Chondrocyte (in vitro differentiated cells): ENCODE results near the gene CELSR3. TPM values are rescaled to one million over a fixed set of nuclear protein-coding genes. Genes with fewer than 3 reads are reported as not detected.

Source experiments
- DNase-seq: peaks from one replicate; pipeline ENCODE4 v3.0.0; 2021; ENCODE audit warnings: mixed read lengths, low spot score
- H3K27ac Mint-ChIP-seq: one replicate; pipeline ENCODE4 v1.8.0; 2021; ENCODE audit warnings: mild to moderate bottlenecking, moderate library complexity, mixed read lengths; ENCODE audit not compliant: unreplicated experiment
- H3K27me3 Mint-ChIP-seq: 2 replicates; pipeline ENCODE4 v1.8.0; 2021; ENCODE audit warnings: low read depth, mixed read lengths
- H3K36me3 Mint-ChIP-seq: 2 replicates; pipeline ENCODE4 v1.8.0; 2021; ENCODE audit warnings: low read depth, mixed read lengths
- H3K4me1 Mint-ChIP-seq: 2 replicates; pipeline ENCODE4 v1.8.0; 2021; ENCODE audit warnings: low read depth, mild to moderate bottlenecking, mixed read lengths
- H3K4me3 Mint-ChIP-seq: one replicate; pipeline ENCODE4 v1.8.0; 2021; ENCODE audit warnings: mild to moderate bottlenecking, moderate library complexity, mixed read lengths; ENCODE audit not compliant: unreplicated experiment
- H3K9me3 Mint-ChIP-seq: 2 replicates; pipeline ENCODE4 v1.8.0; 2021; ENCODE audit warnings: low read depth, mixed read lengths
- CTCF ChIP-seq: fragments of 200-600 bp; sonication (generic); IDR thresholded peaks from 2 replicates; pipeline ENCODE4 v1.5.0; 2021; ENCODE audit warnings: antibody characterized with exemption, mild to moderate bottlenecking, moderate library complexity
- total RNA-seq: library from RNA; stranded (reverse); gene quantifications from 3 replicates; pipeline ENCODE4 v1.2.1, GENCODE V29; 2021

CELSR3 gene
- total RNA-seq, 1 donor from 2014 or later = 11.4 TPM

GRCh38 chr3:48635222-48636021 lies 27.3 kb downstream of the CELSR3 start, which contains the start of gene SLC26A6:
TSS of gene SLC26A6 (minus strand) at chr3:48635461. CDS start at chr3:48635393, 68 bp downstream.
- H3K9me3 Mint-ChIP-seq = no peaks in the 10 kb centered on the region
- H3K27me3 Mint-ChIP-seq = no peaks in the 10 kb centered on the region
- peak within 1 kb of the TSS; percentile 90 for H3K4me3 Mint-ChIP-seq
- peaks cover 14% of the 10 kb centered on the region for H3K36me3 Mint-ChIP-seq
- TF ChIP-seq CTCF = peak; percentile 85
- peak; percentile 99 for DNase-seq
- H3K4me1 Mint-ChIP-seq = peaks cover 35% of the 10 kb centered on the region
- peak within 1 kb of the TSS; percentile 89 for H3K27ac Mint-ChIP-seq

- peak overlapping the region; percentile 45 for H3K27ac Mint-ChIP-seq
- H3K27me3 Mint-ChIP-seq = no peaks in the 10 kb centered on the region
- peak overlapping the region; percentile 90 for H3K4me3 Mint-ChIP-seq
- no peaks in the 10 kb centered on the region for H3K9me3 Mint-ChIP-seq
- peaks cover 16% of the 10 kb centered on the region for H3K36me3 Mint-ChIP-seq
- DNase-seq = no peak
- H3K4me1 Mint-ChIP-seq = peaks cover 35% of the 10 kb centered on the region
- TF ChIP-seq CTCF = no peak
Observed at GRCh38 chr3:48634661-48635221, 27.9 kb downstream of the CELSR3 start.

GRCh38 chr3:48633743-48634142 lies 28.9 kb downstream of the CELSR3 start:
- Mint-ChIP-seq H3K4me3 (peak overlapping the region; percentile 90), H3K27ac (peak overlapping the region; percentile 17), H3K4me1 (peaks cover 38% of the 10 kb centered on the region), H3K27me3 (no peaks in the 10 kb centered on the region), H3K36me3 (peaks cover 20% of the 10 kb centered on the region), H3K9me3 (no peaks in the 10 kb centered on the region)
- no peak for DNase-seq
- TF ChIP-seq CTCF = no peak

GRCh38 chr3:48633256-48633655 lies 29.4 kb downstream of the CELSR3 start:
- TF ChIP-seq CTCF = no peak
- Mint-ChIP-seq H3K27me3 (no peaks in the 10 kb centered on the region), H3K4me3 (peak overlapping the region; percentile 90), H3K27ac (no peak overlapping the region), H3K36me3 (peaks cover 20% of the 10 kb centered on the region), H3K9me3 (no peaks in the 10 kb centered on the region), H3K4me1 (peaks cover 38% of the 10 kb centered on the region)
- DNase-seq = no peak

- Mint-ChIP-seq H3K4me3 (no peak overlapping the region), H3K36me3 (peaks cover 30% of the 10 kb centered on the region), H3K27ac (no peak overlapping the region), H3K9me3 (no peaks in the 10 kb centered on the region), H3K4me1 (peaks cover 32% of the 10 kb centered on the region), H3K27me3 (no peaks in the 10 kb centered on the region)
- DNase-seq = no peak
- no peak for TF ChIP-seq CTCF
Observed at GRCh38 chr3:48631516-48632448, 30.9 kb downstream of the CELSR3 start.
